ACHN (cell line): ENCODE measurements around the gene ZP2.
A peak's percentile ranks its signal among the peaks of the same experiment; 100 is the strongest.
"Not testable (repeated sequence)": the region's sequence is repeated elsewhere in the genome, so short reads cannot be mapped to it uniquely, and the experiment has no call there.

Experiments
- DNase-seq: peaks from one replicate; pipeline ENCODE4 v3.0.0-alpha.2; 2015
- in situ Hi-C: cut with HindIII; loops from 2 replicates; pipeline ENCODE4 v1.10.0; 2017; ENCODE audit warnings: low sequenced_read_pairs, low pct_ligation_motif_present, low pct_unique_long_range_greater_than_20kb

The ZP2 gene

DNA sequence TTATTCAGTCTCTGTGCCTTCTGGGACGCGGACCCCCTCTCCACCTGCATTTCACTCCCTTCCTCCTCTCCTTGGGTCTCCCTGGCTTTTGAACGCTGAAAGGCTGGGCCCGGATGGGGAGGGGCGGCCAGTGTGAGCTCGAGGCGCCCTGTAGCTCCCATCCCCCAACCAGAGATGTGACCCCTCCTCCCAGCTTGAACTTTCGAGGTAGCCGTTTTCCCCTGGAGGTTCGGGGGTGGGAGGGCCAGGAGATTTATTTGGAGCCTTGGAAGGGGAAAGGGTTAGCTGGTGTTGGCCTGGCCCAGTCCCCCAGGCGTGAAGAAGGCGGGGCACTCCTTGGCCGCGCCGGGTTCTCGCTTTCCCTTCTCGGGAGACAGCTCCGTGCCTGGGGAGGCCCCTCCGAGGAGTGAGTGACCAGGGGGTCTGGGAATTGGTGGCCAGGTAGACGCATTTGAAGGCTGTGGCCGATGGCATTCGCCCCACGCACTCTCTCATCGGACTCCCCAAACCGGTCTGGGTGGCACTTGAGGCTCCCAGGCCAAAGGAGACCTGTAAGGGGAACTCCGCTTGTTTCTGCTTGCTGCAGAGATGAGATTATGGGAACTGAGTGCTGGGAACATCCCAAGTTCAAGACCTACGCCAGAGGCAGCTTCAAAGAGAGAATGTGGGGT lies 52.0 kb downstream of the ZP2 start:
- in situ Hi-C loops, result no loop called here
- DNase-seq, result peak; percentile 41

DNA sequence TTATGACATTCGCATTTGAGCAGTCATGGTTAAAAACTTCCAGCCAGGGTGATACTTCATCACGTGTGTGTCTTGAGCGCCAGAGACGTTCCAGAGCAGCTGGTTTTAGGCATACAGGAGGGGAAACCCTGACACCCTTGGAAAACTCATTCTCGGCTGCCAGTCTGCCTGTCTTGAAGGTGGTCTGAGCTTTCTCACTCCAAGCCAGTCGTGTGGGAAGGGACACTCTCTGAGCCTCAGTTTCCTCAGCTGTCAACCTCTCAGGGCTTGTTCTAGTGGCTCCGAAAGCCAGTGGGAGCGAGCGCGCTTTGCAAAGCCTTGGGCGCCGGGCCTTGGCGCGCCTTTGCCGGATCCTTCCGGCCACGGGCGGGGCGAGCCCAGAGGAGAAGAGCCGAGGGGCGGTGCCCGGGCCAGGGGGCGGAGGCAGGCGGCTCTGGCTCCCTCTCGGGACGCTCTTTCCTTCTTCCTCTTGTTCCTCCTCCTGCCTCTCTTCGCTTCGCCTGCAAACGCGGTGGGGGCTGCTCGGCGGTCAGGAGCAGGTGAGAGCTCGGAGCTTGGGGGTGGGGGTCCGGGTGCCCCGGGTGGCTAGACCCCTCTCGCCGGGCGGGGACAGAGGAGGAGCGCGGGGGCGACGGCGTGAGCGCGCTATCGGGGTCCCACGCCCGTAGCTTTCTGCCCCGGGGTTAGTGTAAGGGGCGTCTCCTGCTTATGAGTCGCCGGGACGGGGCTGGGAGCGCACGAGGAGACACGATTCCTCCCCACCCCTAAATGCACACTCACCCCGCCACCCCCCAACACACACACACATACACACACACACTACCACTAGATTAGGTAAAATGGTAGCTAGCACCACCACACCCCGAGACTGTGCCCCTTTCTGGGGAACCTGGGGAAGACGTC lies 52.9 kb downstream of the ZP2 start, which contains the start of gene LDAF1:
LDAF1 (plus strand) TSS at position 467 of the 903 bp plus-strand sequence. CDS start 2,509 bp downstream, outside the sequence.
- DNase-seq, result peak; percentile 90
- in situ Hi-C loops, result no loop called here

DNA sequence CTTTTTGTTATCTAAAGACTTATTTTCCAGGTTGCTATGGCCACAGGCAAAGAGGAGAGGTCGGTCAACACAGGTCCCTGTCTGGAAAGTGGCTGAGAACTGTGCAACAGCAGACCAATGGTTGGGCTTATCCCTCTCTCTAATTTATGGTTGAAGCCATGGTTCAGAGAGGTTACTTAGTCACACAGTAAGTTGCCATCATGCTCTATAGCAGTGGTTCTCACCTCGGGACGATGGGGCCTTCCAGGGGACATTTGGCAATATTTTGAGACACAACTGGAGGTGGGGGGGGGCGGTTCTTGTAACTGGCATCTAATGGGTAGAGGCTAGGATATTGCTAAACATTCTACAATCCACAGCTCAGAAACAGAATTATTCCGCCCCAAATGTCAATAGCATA lies 53.7 kb downstream of the ZP2 start:
- in situ Hi-C loops, result no loop called here
- no peak for DNase-seq

DNA sequence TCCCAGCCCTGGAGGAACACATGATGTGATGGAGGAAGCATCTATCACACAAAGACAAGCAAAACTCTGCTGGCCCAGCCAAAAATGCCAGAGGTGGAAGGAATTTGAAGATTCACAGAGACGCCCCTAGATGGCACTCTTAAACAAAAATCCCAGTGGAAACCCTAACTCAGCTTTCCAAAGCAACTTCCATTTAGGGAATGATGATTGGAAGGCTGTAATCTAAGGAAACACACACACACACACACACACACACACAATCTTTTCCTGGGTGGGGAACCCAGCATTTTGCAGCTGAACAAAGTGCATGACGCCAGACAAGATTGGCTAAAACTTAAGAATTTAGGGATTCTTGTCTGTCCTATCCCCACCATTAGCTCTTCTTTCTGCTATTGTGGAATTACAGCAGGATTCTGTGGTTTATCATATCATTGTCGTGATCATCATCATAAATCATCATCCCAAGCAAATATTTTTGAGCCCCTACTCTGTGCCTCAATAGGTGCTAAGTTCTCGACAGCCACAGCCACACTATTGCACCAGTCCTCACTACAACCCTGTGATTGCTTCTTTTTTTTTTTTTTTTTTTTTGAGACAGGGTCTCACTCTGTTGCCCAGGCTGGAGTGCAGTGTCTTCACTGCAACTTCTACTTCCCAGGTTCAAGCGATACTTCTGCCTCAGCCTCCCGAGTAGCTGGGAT lies 54.5 kb downstream of the ZP2 start:
- in situ Hi-C loops, result no loop called here
- DNase-seq, result peak; percentile 80

DNA sequence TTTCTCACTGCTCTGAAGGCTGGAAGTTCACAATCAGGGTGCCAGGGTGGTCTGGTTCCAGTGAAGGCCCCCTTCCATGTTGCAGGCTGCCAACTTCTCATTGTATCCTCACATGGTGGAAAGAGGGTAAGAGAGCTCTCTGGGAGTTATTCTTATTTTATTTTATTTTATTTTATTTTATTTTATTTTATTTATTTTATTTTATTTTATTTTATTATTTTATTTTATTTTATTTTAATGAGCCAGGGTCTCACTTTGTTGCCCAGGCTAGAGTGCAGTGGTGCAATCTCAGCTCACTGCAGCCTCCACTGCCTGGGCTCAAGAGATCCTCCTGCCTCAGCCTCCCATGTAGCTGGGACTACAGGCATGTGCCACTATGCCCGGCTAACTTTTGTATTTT lies 55.4 kb downstream of the ZP2 start:
- in situ Hi-C loops, DNase-seq: not testable (repeated sequence)

DNA sequence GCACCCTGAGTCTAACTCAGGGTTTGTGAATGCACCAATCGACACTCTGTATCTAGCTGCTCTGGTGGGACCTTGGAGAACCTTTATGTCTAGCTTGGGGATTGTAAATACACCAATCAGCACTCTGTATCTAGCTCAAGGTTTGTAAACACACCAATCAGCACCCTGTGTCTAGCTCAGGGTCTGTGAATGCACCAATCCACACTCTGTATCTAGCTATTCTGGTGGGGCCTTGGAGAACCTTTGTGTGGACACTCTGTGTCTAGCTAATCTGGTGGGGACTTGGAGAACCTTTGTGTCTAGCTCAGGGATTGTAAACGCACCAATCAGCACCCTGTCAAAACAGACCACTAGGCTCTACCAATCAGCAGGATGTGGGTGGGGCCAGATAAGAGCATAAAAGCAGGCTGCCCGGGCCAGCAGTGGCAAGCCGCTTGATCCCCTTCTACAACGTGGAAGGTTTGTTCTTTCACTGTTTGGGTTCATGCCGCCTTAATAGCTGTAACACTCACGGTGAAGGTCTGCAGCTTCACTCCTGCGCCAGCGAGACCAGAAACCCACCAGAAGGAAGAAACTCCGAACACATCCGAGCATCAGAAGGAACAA lies 58.1 kb downstream of the ZP2 start:
- in situ Hi-C loops, DNase-seq: not testable (repeated sequence)

DNA sequence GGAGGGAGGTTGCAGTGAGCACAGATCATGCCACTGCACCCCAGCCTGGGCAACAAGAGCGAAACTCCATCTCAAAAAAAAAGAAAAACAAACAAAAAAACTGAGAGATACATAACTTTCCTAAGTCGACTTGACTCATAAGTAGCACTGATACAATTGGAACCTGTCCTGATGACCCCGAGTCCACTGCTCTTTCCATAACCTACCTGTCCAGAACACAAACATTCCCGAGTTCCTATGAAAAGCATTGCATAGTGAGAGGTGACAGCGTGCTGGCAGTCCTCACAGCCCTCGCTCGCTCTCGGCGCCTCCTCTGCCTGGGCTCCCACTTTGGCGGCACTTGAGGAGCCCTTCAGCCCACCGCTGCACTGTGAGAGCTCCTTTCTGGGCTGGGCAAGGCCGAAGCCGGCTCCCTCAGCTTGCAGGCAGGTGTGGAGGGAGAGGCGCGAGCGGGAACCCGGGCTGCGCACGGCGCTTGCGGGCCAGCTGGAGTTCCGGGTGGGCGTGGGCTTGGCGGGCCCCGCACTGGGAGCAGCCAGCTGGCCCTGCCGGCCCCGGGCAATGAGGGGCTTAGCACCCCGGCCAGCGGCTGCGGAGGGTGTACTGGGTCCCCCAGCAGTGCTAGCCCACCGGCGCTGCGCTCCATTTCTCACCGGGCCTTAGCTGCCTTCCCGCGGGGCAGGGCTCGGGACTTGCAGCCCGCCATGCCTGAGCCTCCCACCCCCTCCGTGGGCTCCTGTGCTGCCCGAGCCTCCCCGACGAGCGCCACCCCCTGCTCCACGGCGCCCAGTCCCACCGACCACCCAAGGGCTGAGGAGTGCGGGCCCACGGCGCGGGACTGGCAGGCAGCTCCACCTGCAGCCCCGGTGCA lies 59.0 kb downstream of the ZP2 start:
- DNase-seq, in situ Hi-C loops: not testable (repeated sequence)

DNA sequence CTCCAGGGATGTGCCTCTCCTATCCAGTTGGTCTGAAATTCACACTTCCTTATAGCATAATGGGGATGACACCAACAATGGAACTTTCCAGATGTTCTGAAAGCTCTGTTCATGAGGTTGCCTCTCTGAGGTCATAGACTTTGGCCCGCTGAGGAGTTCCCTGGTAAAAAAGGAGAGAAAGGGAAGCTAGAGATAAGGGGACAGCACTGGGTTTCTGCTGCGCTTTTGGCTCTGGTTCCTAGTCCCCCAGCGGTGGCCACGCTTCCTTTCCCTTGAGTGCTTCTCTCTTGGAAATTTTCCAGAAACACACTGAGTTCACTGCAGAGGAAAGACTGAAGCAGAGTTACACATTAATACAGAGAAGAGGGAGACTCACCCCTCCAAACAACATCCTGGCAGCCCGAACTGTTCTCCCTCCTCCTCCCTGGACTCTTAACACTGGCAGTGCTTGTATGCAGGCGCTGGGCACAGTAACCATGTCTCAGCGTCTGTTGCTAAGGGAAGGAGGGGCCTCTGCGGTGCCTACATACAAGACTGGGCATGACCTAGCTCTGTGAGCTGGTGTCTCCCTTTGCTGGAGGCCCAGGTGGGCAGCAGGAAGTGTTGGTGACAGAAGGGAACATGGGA lies 60.9 kb downstream of the ZP2 start, which contains the start of gene DNAH3:
DNAH3 (minus strand) TSS at position 472 of the 627 bp plus-strand sequence. CDS start 527 bp downstream, outside the sequence.
- in situ Hi-C loops, result no loop called here
- DNase-seq, result peak; percentile 98
